HG03103 (cell line): ENCODE data around the gene FUOM.
A peak's percentile ranks its signal among the peaks of the same experiment; 100 is the strongest.
"Not testable (repeated sequence)": the region's sequence is repeated elsewhere in the genome, so short reads cannot be mapped to it uniquely, and the experiment has no call there.

Experiments used
- ATAC-seq: cut with Tn5 transposase; IDR thresholded peaks from one replicate; pipeline ENCODE4 v1.9.1; 2021; ENCODE audit warnings: low read depth; ENCODE audit not compliant: unreplicated experiment

The FUOM gene

GRCh38 chr10:133336118-133336576 is 21.7 kb downstream of the FUOM start:
- no peak for ATAC-seq

- no peak for ATAC-seq
Observed at GRCh38 chr10:133335246-133336117, 22.3 kb downstream of the FUOM start.

GRCh38 chr10:133334503-133335245 is 23.1 kb downstream of the FUOM start:
- ATAC-seq = no peak

- no peak for ATAC-seq
Observed at GRCh38 chr10:133332936-133333699, 24.7 kb downstream of the FUOM start.

- peak; percentile 80 for ATAC-seq
Observed at GRCh38 chr10:133329491-133330202, 28.2 kb downstream of the FUOM start.

- ATAC-seq = no peak
Observed at GRCh38 chr10:133328358-133329343, 29.2 kb downstream of the FUOM start.

GRCh38 chr10:133327651-133328357 is 30.0 kb downstream of the FUOM start:
- ATAC-seq = no peak

- ATAC-seq = no peak
Observed at GRCh38 chr10:133326745-133327650, 30.8 kb downstream of the FUOM start.

GRCh38 chr10:133326223-133326551 is 31.6 kb downstream of the FUOM start:
- ATAC-seq = no peak

- ATAC-seq = no peak
Observed at GRCh38 chr10:133325440-133326222, 32.2 kb downstream of the FUOM start.

- no peak for ATAC-seq
Observed at GRCh38 chr10:133324857-133325260, 33.0 kb downstream of the FUOM start.

- no peak for ATAC-seq
Observed at GRCh38 chr10:133324198-133324792, 33.5 kb downstream of the FUOM start.

GRCh38 chr10:133322064-133322709 is 35.6 kb downstream of the FUOM start:
- not testable (repeated sequence) for ATAC-seq

- ATAC-seq = not testable (repeated sequence)
Observed at GRCh38 chr10:133320852-133321422, 36.9 kb downstream of the FUOM start.

- ATAC-seq = peak; percentile 87
Observed at GRCh38 chr10:133318494-133319127, 39.2 kb downstream of the FUOM start.
